ENCODE measurements around the gene IDH2. TPM values are rescaled to one million over a fixed set of nuclear protein-coding genes. Genes with fewer than 3 reads are reported as not detected.
"Not testable (repeated sequence)": the region's sequence is repeated elsewhere in the genome, so short reads cannot be mapped to it uniquely, and the experiment has no call there.

The IDH2 gene
- total RNA-seq, 6 experiments from 2014 or later: 26.3 to 32.4 (median 28.9) TPM

DNA sequence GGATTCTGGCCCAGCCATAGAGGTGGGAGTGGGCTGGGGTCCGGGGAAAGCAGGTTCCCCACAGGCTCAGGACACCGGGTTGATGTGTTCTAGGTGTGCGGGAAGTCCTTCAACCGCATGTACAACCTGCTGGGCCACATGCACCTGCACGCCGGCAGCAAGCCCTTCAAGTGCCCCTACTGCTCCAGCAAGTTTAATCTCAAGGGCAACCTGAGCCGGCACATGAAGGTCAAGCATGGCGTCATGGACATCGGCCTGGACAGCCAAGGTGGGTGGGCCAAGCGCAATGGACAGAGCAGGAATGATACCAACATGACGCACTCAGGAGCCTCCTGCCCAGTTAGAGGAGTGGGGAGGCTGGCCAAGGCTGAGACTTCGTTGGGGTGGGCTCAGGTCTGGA lies 28.2 kb downstream of the IDH2 start:
- Mint-ChIP-seq H3K27ac (no peak overlapping the region), H3K36me3 (ENCODE audit: low read depth) (peaks cover 3% of the 10 kb centered on the region; the same call in 1 of the 2 replicates), H3K4me1 (ENCODE audit: low read depth) (no peaks in the 10 kb centered on the region), H3K9me3 (no peaks in the 10 kb centered on the region), H3K27me3 (ENCODE audit: insufficient read depth) (no peaks in the 10 kb centered on the region; the same call in 1 of the 2 replicates), H3K4me3 (no peak overlapping the region)
- DNase-seq: no peak
- TF ChIP-seq, protein P1, sequence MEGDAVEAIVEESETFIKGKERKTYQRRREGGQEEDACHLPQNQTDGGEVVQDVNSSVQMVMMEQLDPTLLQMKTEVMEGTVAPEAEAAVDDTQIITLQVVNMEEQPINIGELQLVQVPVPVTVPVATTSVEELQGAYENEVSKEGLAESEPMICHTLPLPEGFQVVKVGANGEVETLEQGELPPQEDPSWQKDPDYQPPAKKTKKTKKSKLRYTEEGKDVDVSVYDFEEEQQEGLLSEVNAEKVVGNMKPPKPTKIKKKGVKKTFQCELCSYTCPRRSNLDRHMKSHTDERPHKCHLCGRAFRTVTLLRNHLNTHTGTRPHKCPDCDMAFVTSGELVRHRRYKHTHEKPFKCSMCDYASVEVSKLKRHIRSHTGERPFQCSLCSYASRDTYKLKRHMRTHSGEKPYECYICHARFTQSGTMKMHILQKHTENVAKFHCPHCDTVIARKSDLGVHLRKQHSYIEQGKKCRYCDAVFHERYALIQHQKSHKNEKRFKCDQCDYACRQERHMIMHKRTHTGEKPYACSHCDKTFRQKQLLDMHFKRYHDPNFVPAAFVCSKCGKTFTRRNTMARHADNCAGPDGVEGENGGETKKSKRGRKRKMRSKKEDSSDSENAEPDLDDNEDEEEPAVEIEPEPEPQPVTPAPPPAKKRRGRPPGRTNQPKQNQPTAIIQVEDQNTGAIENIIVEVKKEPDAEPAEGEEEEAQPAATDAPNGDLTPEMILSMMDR (IDR thresholded peaks at IDR 0.05): no peak

GRCh38 chr15:90072978-90073640 lies 29.2 kb downstream of the IDH2 start:
- Mint-ChIP-seq H3K4me1 (ENCODE audit: low read depth) (no peaks in the 10 kb centered on the region), H3K27ac (no peak overlapping the region), H3K36me3 (ENCODE audit: low read depth) (peaks cover 3% of the 10 kb centered on the region; the same call in 1 of the 2 replicates), H3K27me3 (ENCODE audit: insufficient read depth) (no peaks in the 10 kb centered on the region; the same call in 1 of the 2 replicates), H3K9me3 (no peaks in the 10 kb centered on the region), H3K4me3 (no peak overlapping the region)
- DNase-seq: no peak
- TF ChIP-seq, protein P1 (IDR thresholded peaks at IDR 0.05): no peak

DNA sequence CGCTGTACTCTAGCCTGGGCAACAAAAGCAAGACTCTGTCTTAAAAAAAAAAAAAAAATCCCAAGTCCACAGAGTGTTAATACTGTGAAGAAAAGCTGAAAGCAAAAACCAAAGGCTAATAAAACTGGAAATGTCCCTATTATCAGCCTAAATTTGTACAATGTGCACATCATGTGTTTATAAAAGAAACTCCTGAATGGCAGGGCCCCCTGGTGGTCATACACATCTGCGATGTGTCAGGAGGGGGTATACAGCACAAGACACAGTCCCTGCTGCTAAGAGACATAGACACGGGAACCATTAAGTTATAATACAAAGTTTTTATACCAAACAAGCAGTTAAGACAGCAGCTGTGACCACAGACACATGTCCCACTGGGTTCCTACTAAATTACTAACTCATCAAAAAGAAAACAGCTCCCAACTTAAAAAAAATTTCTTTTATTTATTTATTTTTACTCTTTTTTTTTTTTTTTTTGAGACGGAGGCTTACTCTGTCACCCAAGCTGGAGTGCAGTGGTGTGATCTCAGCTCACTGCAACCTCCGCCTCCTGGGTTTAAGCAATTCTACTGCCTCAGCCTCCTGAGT lies 31.0 kb downstream of the IDH2 start:
- no peak overlapping the region for H3K4me3 Mint-ChIP-seq
- H3K9me3 Mint-ChIP-seq: no peaks in the 10 kb centered on the region
- H3K27me3 Mint-ChIP-seq (ENCODE audit: insufficient read depth): no peaks in the 10 kb centered on the region; the same call in 1 of the 2 replicates
- H3K27ac Mint-ChIP-seq: no peak overlapping the region
- H3K4me1 Mint-ChIP-seq (ENCODE audit: low read depth): no peaks in the 10 kb centered on the region
- TF ChIP-seq, protein P1 (IDR thresholded peaks at IDR 0.05): peak; percentile 94
- peak; percentile 75 for DNase-seq
- H3K36me3 Mint-ChIP-seq (ENCODE audit: low read depth): peaks cover 3% of the 10 kb centered on the region; the same call in 1 of the 2 replicates

- DNase-seq; H3K4me1 Mint-ChIP-seq (ENCODE audit: low read depth); H3K36me3 Mint-ChIP-seq (ENCODE audit: low read depth); H3K4me3 Mint-ChIP-seq; H3K27ac Mint-ChIP-seq; H3K27me3 Mint-ChIP-seq (ENCODE audit: insufficient read depth); H3K9me3 Mint-ChIP-seq: not testable (repeated sequence)
Observed at GRCh38 chr15:90070623-90071022, 31.6 kb downstream of the IDH2 start.

GRCh38 chr15:90067953-90068606 lies 34.2 kb downstream of the IDH2 start:
- no peak for DNase-seq
- TF ChIP-seq, protein P1 (IDR thresholded peaks at IDR 0.05): no peak
- Mint-ChIP-seq H3K9me3 (no peaks in the 10 kb centered on the region), H3K36me3 (ENCODE audit: low read depth) (peaks cover 3% of the 10 kb centered on the region; the same call in 1 of the 2 replicates), H3K27ac (no peak overlapping the region), H3K4me1 (ENCODE audit: low read depth) (no peaks in the 10 kb centered on the region), H3K4me3 (no peak overlapping the region), H3K27me3 (ENCODE audit: insufficient read depth) (no peaks in the 10 kb centered on the region)
